Measurements from ENCODE around the gene PIGZ.

DNA sequence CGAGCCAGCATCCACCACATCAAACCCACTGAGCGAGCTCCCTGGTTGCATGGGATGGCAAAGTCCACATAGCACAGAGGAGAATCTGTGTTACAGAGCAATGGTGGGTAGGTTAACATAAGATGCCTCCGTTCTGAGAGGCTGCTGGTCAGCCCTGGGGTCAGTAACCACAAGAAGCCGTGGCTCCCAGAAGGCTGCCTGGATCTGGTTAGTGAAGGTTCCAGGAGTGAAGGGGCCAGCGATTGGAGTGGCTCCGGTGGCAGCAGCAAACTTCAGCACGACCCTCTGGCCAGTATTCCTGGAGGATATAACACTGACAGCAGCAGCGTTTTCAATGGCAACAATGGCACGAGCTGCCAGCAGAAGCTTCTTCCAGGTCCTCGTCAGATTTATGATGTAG lies 18.4 kb upstream of the PIGZ start:
- TF ChIP-seq DPF2 (IDR thresholded peaks at IDR 0.05) (no peak), HDAC6 (IDR thresholded peaks at IDR 0.05; ENCODE audit: low read depth, low read length) (no peak), KDM1A (IDR thresholded peaks at IDR 0.05) (no peak), CTCF (IDR thresholded peaks at IDR 0.05 in 2 of 3, conservative IDR thresholded peaks at IDR 0.05 in 1 of 3; ENCODE audit: insufficient read depth in 2 of 3, low read depth in 1 of 3, low read length in 3 of 3) (no peak), ELF4 (CRISPR knock-in tag; IDR thresholded peaks at IDR 0.05) (no peak), HES1 (IDR thresholded peaks at IDR 0.05; ENCODE audit: low read depth) (no peak), POLR2A (conservative IDR thresholded peaks at IDR 0.05) (no peak), CBX1 (IDR thresholded peaks at IDR 0.05; ENCODE audit: low read depth) (no peak), MED1 (CRISPR knock-in tag; IDR thresholded peaks at IDR 0.05; ENCODE audit: borderline replicate concordance) (no peak), ZSCAN29 (IDR thresholded peaks at IDR 0.05) (no peak)
- TF ChIP-seq, protein P1, sequence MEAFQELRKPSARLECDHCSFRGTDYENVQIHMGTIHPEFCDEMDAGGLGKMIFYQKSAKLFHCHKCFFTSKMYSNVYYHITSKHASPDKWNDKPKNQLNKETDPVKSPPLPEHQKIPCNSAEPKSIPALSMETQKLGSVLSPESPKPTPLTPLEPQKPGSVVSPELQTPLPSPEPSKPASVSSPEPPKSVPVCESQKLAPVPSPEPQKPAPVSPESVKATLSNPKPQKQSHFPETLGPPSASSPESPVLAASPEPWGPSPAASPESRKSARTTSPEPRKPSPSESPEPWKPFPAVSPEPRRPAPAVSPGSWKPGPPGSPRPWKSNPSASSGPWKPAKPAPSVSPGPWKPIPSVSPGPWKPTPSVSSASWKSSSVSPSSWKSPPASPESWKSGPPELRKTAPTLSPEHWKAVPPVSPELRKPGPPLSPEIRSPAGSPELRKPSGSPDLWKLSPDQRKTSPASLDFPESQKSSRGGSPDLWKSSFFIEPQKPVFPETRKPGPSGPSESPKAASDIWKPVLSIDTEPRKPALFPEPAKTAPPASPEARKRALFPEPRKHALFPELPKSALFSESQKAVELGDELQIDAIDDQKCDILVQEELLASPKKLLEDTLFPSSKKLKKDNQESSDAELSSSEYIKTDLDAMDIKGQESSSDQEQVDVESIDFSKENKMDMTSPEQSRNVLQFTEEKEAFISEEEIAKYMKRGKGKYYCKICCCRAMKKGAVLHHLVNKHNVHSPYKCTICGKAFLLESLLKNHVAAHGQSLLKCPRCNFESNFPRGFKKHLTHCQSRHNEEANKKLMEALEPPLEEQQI (IDR thresholded peaks at IDR 0.05) = no peak
